ENCODE measurements around the gene SNX11. TPM values are rescaled to one million over a fixed set of nuclear protein-coding genes. Genes with fewer than 3 reads are reported as not detected.

Gene SNX11
- total RNA-seq, 1 experiment from 2014 or later = 40.7 TPM

GRCh38 chr17:48113201-48113676 lies 5.7 kb downstream of the SNX11 start:
- Histone ChIP-seq H3K9me3 (no peaks in the 10 kb centered on the region), H3K4me1 (0 out of 2 replicates have a peak, but pooled peaks cover 6% of the 10 kb centered on the region), H3K27me3 (replicated peaks; ENCODE audit: control insufficient read depth, insufficient read depth, low read length) (no peaks in the 10 kb centered on the region), H3K4me3 (ENCODE audit: low read depth, low read length) (no peak overlapping the region), H3K36me3 (ENCODE audit: control insufficient read depth, insufficient read depth, low read length) (no peaks in the 10 kb centered on the region)
- Mint-ChIP-seq H3K4me3 (ENCODE audit: unreplicated experiment) (no peak overlapping the region), H3K9me3 (ENCODE audit: unreplicated experiment) (no peaks in the 10 kb centered on the region), H3K27me3 (ENCODE audit: insufficient read depth, unreplicated experiment) (no peaks in the 10 kb centered on the region), H3K36me3 (ENCODE audit: insufficient read depth, unreplicated experiment) (peaks cover 37% of the 10 kb centered on the region), H3K27ac (ENCODE audit: unreplicated experiment) (no peak overlapping the region), H3K4me1 (ENCODE audit: low read depth, unreplicated experiment) (peaks cover 7% of the 10 kb centered on the region)
- DNase-seq = no peak
- ChIA-PET POLR2A (no interaction called here), CTCF (interaction anchor here (0.7 kb wide), 1 partner anchor 40 kb away, joined by 3 read pairs; no protein-coding TSS in a partner anchor)
- no TSS peak for BruUV-seq (replicated peaks)
- no peak for TF ChIP-seq CTCF (IDR thresholded peaks at IDR 0.05; ENCODE audit: insufficient read depth in 1 of 2, low read depth in 1 of 2, low read length in 1 of 2, severe bottlenecking in 1 of 2, unreplicated experiment in 1 of 2)
- intact Hi-C loops (cut with micrococcal nuclease; ENCODE audit: unreplicated experiment) = no loop called here

- POLR2A ChIA-PET = interaction anchor here (1.4 kb wide), 1 partner anchor 13 kb away, joined by 6 read pairs; no protein-coding TSS in a partner anchor
Measured at GRCh38 chr17:48121923-48122664, 14.5 kb downstream of the SNX11 start.

GRCh38 chr17:48122665-48123045 lies 15.1 kb downstream of the SNX11 start:
- Histone ChIP-seq H3K27me3 (replicated peaks; ENCODE audit: control insufficient read depth, insufficient read depth, low read length) (no peaks in the 10 kb centered on the region), H3K9me3 (no peaks in the 10 kb centered on the region), H3K36me3 (ENCODE audit: control insufficient read depth, insufficient read depth, low read length) (peaks cover 4% of the 10 kb centered on the region), H3K4me1 (no peaks in the 10 kb centered on the region), H3K4me3 (ENCODE audit: low read depth, low read length) (no peak overlapping the region)
- BruUV-seq (replicated peaks) = no TSS peak
- Mint-ChIP-seq H3K27ac (ENCODE audit: unreplicated experiment) (no peak overlapping the region), H3K9me3 (ENCODE audit: unreplicated experiment) (no peaks in the 10 kb centered on the region), H3K4me3 (ENCODE audit: unreplicated experiment) (no peak overlapping the region), H3K27me3 (ENCODE audit: insufficient read depth, unreplicated experiment) (no peaks in the 10 kb centered on the region), H3K4me1 (ENCODE audit: low read depth, unreplicated experiment) (no peaks in the 10 kb centered on the region), H3K36me3 (ENCODE audit: insufficient read depth, unreplicated experiment) (peaks cover 31% of the 10 kb centered on the region)
- intact Hi-C loops (cut with micrococcal nuclease; ENCODE audit: unreplicated experiment) = no loop called here
- TF ChIP-seq CTCF (IDR thresholded peaks at IDR 0.05; ENCODE audit: insufficient read depth in 1 of 2, low read depth in 1 of 2, low read length in 1 of 2, severe bottlenecking in 1 of 2, unreplicated experiment in 1 of 2) = no peak
- POLR2A ChIA-PET = interaction anchor here (1.4 to 1.6 kb wide), 2 partner anchors 14 to 75 kb away, joined by 6 to 11 read pairs; partner anchors contain the start of gene NFE2L1
- no peak for DNase-seq
- CTCF ChIA-PET = no interaction called here

More at GRCh38 chr17:48121923-48122664, 14.5 kb downstream of the SNX11 start:
- intact Hi-C loops (cut with micrococcal nuclease; ENCODE audit: unreplicated experiment) = no loop called here
- no peak overlapping the region for H3K4me3 Mint-ChIP-seq (ENCODE audit: unreplicated experiment)
- no peak overlapping the region for H3K4me3 ChIP-seq (ENCODE audit: low read depth, low read length)
- peaks cover 4% of the 10 kb centered on the region for H3K36me3 ChIP-seq (ENCODE audit: control insufficient read depth, insufficient read depth, low read length)
- TF ChIP-seq CTCF (IDR thresholded peaks at IDR 0.05; ENCODE audit: insufficient read depth in 1 of 2, low read depth in 1 of 2, low read length in 1 of 2, severe bottlenecking in 1 of 2, unreplicated experiment in 1 of 2) = no peak
- CTCF ChIA-PET = interaction anchor here (1.0 kb wide), 1 partner anchor 97 kb away, joined by 3 read pairs; no protein-coding TSS in a partner anchor
- H3K4me1 ChIP-seq = no peaks in the 10 kb centered on the region
- H3K4me1 Mint-ChIP-seq (ENCODE audit: low read depth, unreplicated experiment) = no peaks in the 10 kb centered on the region
- H3K27ac Mint-ChIP-seq (ENCODE audit: unreplicated experiment) = no peak overlapping the region
- no peaks in the 10 kb centered on the region for H3K9me3 ChIP-seq
- no TSS peak for BruUV-seq (replicated peaks)
- DNase-seq = no peak
- no peaks in the 10 kb centered on the region for H3K27me3 ChIP-seq (replicated peaks; ENCODE audit: control insufficient read depth, insufficient read depth, low read length)
- peaks cover 37% of the 10 kb centered on the region for H3K36me3 Mint-ChIP-seq (ENCODE audit: insufficient read depth, unreplicated experiment)
- no peaks in the 10 kb centered on the region for H3K27me3 Mint-ChIP-seq (ENCODE audit: insufficient read depth, unreplicated experiment)
- H3K9me3 Mint-ChIP-seq (ENCODE audit: unreplicated experiment) = no peaks in the 10 kb centered on the region
